Measurements from ENCODE around the gene CFLAR. TPM values are rescaled to one million over a fixed set of nuclear protein-coding genes. Genes with fewer than 3 reads are reported as not detected.
"Not testable (repeated sequence)": the region's sequence is repeated elsewhere in the genome, so short reads cannot be mapped to it uniquely, and the experiment has no call there.

CFLAR gene
- total RNA-seq, 1 donor from 2014 or later: 11.4 TPM

- H3K27ac Mint-ChIP-seq: peak overlapping the region; percentile 92
Observed at GRCh38 chr2:201158111-201158929, 42.4 kb downstream of the CFLAR start.

DNA sequence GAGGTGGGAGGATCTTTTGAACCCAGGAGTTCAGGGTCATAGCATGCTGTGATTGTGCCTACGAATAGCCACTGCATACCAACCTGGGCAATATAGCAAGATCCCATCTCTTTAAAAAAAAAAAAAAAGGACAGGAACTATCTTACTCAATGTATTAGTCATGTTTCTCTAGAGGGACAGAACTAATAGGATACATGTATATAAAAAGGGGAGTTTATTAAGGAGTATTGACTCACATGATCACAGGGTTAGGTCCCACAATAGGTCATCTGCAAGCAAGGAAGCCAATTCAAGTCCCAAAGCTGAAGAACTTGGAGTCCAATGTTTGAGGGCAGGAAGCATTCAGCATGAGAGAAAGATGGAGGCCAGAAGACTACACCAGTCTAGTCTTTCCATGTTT, 48.2 kb downstream of the CFLAR start:
- no peaks in the 10 kb centered on the region for H3K27me3 ChIP-seq
- no peak for TF ChIP-seq CTCF (IDR thresholded peaks at IDR 0.05)
- TF ChIP-seq EZH2phosphoT487 (IDR thresholded peaks at IDR 0.05): no peak
- TF ChIP-seq EZH2 (IDR thresholded peaks at IDR 0.05): no peak
- no peaks in the 10 kb centered on the region for H3K79me2 ChIP-seq (ENCODE audit: low read depth)
- peaks cover 3% of the 10 kb centered on the region for H3K9me3 Mint-ChIP-seq
- no peak overlapping the region for H3K27ac Mint-ChIP-seq
- no peak overlapping the region for H3K27ac ChIP-seq
- DNase-seq (ENCODE audit: low spot score): no peak
- H3K4me1 Mint-ChIP-seq: no peaks in the 10 kb centered on the region
- H3K4me2 ChIP-seq: no peak overlapping the region
- no peaks in the 10 kb centered on the region for H3K36me3 Mint-ChIP-seq
- no peaks in the 10 kb centered on the region for H3K9me3 ChIP-seq (ENCODE audit: low read depth)
- no peak overlapping the region for H3K4me3 Mint-ChIP-seq
- peaks cover 2% of the 10 kb centered on the region for H3K27me3 Mint-ChIP-seq (ENCODE audit: insufficient read depth, low read depth)
- no peaks in the 10 kb centered on the region for H4K20me1 ChIP-seq (ENCODE audit: low read depth)
- no peaks in the 10 kb centered on the region for H3K36me3 ChIP-seq
- H3F3A ChIP-seq (ENCODE audit: low read depth): no peaks in the 10 kb centered on the region
- no peak overlapping the region for H3K4me3 ChIP-seq
- H2AFZ ChIP-seq (replicated peaks): no peak overlapping the region
- no peak overlapping the region for H3K9ac ChIP-seq
- no peaks in the 10 kb centered on the region for H3K4me1 ChIP-seq

More at GRCh38 chr2:201158111-201158929, 42.4 kb downstream of the CFLAR start:
- no peaks in the 10 kb centered on the region for H3K79me2 ChIP-seq (ENCODE audit: low read depth)
- no peaks in the 10 kb centered on the region for H3K27me3 ChIP-seq
- Mint-ChIP-seq H3K36me3 (no peaks in the 10 kb centered on the region), H3K4me1 (peaks cover 8% of the 10 kb centered on the region), H3K27me3 (ENCODE audit: insufficient read depth, low read depth) (peaks cover 5% of the 10 kb centered on the region), H3K4me3 (no peak overlapping the region), H3K9me3 (no peaks in the 10 kb centered on the region)
- H3K36me3 ChIP-seq: no peaks in the 10 kb centered on the region
- TF ChIP-seq CTCF (IDR thresholded peaks at IDR 0.05) (peak; percentile 76), EZH2phosphoT487 (IDR thresholded peaks at IDR 0.05) (no peak), EZH2 (IDR thresholded peaks at IDR 0.05) (no peak)
- peaks cover 6% of the 10 kb centered on the region for H3K4me1 ChIP-seq
- DNase-seq (ENCODE audit: low spot score): peak; percentile 79
- no peaks in the 10 kb centered on the region for H4K20me1 ChIP-seq (ENCODE audit: low read depth)
- no peak overlapping the region for H3K9ac ChIP-seq
- no peaks in the 10 kb centered on the region for H3F3A ChIP-seq (ENCODE audit: low read depth)
- H3K4me2 ChIP-seq: no peak overlapping the region
- no peaks in the 10 kb centered on the region for H3K9me3 ChIP-seq (ENCODE audit: low read depth)
- no peak overlapping the region for H3K4me3 ChIP-seq
- peak overlapping the region; percentile 99 for H2AFZ ChIP-seq (replicated peaks)
- no peak overlapping the region for H3K27ac ChIP-seq

GRCh38 chr2:201167546-201167945, 51.6 kb downstream of the CFLAR start:
- Mint-ChIP-seq H3K4me1 (no peaks in the 10 kb centered on the region), H3K9me3 (peaks cover 3% of the 10 kb centered on the region), H3K4me3 (no peak overlapping the region), H3K27ac (no peak overlapping the region), H3K36me3 (no peaks in the 10 kb centered on the region), H3K27me3 (ENCODE audit: insufficient read depth, low read depth) (peaks cover 2% of the 10 kb centered on the region)
- H3K4me2 ChIP-seq: no peak overlapping the region
- no peak for TF ChIP-seq CTCF (IDR thresholded peaks at IDR 0.05)
- no peak for TF ChIP-seq EZH2 (IDR thresholded peaks at IDR 0.05)
- no peak for TF ChIP-seq EZH2phosphoT487 (IDR thresholded peaks at IDR 0.05)
- no peaks in the 10 kb centered on the region for H3K4me1 ChIP-seq
- H3K4me3 ChIP-seq: no peak overlapping the region
- H3K27ac ChIP-seq: no peak overlapping the region
- no peaks in the 10 kb centered on the region for H3K9me3 ChIP-seq (ENCODE audit: low read depth)
- no peaks in the 10 kb centered on the region for H4K20me1 ChIP-seq (ENCODE audit: low read depth)
- no peaks in the 10 kb centered on the region for H3K27me3 ChIP-seq
- no peak overlapping the region for H3K9ac ChIP-seq
- H3K36me3 ChIP-seq: no peaks in the 10 kb centered on the region
- H2AFZ ChIP-seq (replicated peaks): no peak overlapping the region
- H3F3A ChIP-seq (ENCODE audit: low read depth): no peaks in the 10 kb centered on the region
- H3K79me2 ChIP-seq (ENCODE audit: low read depth): no peaks in the 10 kb centered on the region
- no peak for DNase-seq (ENCODE audit: low spot score)

DNA sequence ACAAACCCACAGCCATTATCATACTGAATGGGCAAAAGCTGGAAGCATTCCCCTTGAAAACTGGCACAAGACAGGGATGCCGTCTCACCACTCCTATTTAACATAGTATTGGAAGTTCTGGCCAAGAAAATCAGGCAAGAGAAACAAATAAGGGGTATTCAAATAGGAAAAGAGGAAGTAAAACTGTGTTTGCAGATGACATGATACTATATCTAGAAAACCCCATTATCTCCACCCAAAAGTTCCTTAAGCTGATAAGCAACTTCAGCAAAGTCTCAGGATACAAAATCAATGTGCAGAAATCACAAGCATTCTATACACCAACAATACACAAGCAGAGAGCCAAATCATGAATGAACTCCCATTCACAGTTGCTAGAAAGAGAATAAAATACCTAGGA, 52.5 kb downstream of the CFLAR start:
- H3K36me3 ChIP-seq; H3K4me3 Mint-ChIP-seq; H3K9me3 Mint-ChIP-seq; H4K20me1 ChIP-seq (ENCODE audit: low read depth); H3K36me3 Mint-ChIP-seq; H3K27ac ChIP-seq; H3K27ac Mint-ChIP-seq; H3K27me3 ChIP-seq; DNase-seq (ENCODE audit: low spot score); H3K4me1 Mint-ChIP-seq; H3K79me2 ChIP-seq (ENCODE audit: low read depth); H3K9ac ChIP-seq; H3K4me2 ChIP-seq; H3K4me1 ChIP-seq; H3K4me3 ChIP-seq; H3K9me3 ChIP-seq (ENCODE audit: low read depth); H3F3A ChIP-seq (ENCODE audit: low read depth); H2AFZ ChIP-seq (replicated peaks); H3K27me3 Mint-ChIP-seq (ENCODE audit: insufficient read depth, low read depth): not testable (repeated sequence)
